Ovary (tissue), 9 donors: ENCODE data around the gene MAPK8IP2. TPM values are rescaled to one million over a fixed set of nuclear protein-coding genes. Genes with fewer than 3 reads are reported as not detected.

ENCODE experiments used
- DNase-seq, 5 donors: peaks; one replicate each; pipeline ENCODE4 v3.0.0-alpha.2; 2019 to 2020
- H3K27ac ChIP-seq, 2 donors: fragments of 200-600 bp; one replicate each; pipeline versions ENCODE4 v1.5.1 to v1.8.0; 2019 to 2022
- H3K27me3 ChIP-seq: fragments of 200-600 bp; one replicate; pipeline ENCODE4 v1.8.0; 2022
- H3K36me3 ChIP-seq: fragments of 200-600 bp; sonication (generic); one replicate; pipeline ENCODE4 v1.5.1; 2019
- H3K4me1 ChIP-seq: one replicate; pipeline ENCODE4 v1.8.1; 2013; ENCODE audit warnings: mild to moderate bottlenecking, moderate library complexity; ENCODE audit not compliant: insufficient read depth
- H3K4me3 ChIP-seq: fragments of 200-600 bp; sonication (generic); one replicate; pipeline ENCODE4 v1.5.1; 2017
- H3K9me3 ChIP-seq, 2 donors: fragments of 200-600 bp in 1 of 2; sonication (generic) in 1 of 2; one replicate each; pipeline versions ENCODE4 v1.5.1 to v1.8.1; 2013 to 2019; ENCODE audit warnings: mild to moderate bottlenecking in 1 of 2, moderate library complexity in 1 of 2
- EP300 ChIP-seq: sonication (generic); formaldehyde crosslinking; IDR thresholded peaks from one replicate; pipeline ENCODE4 v1.6.1; 2017; ENCODE audit warnings: antibody characterized with exemption
- POLR2A ChIP-seq: fragments of 450-650 bp; IDR thresholded peaks from one replicate; pipeline ENCODE4 v1.6.1; 2017; ENCODE audit warnings: antibody characterized with exemption, mild to moderate bottlenecking, moderate library complexity
- WGBS, 3 donors: extraction: QIAGEN DNeasy Blood & Tissue Kit in 1 of 3; methylation state at CpG; one replicate each; pipeline versions ENCODE4 v1.1.5 to v1.1.7; 2013 to 2017; 5-methylcytosine and 5-hydroxymethylcytosine counted together
- intact Hi-C, 4 donors: fragments of 100-400 bp; cut with DNase I; formaldehyde crosslinking; loops; one replicate each; pipeline versions ENCODE4 v1.11.0 to v1.15.1; 2022 to 2023
- polyA plus RNA-seq, 2 donors: library from polyadenylated mRNA; stranded (reverse); fragments of 200-250 nt in 1 of 2; fragments of 350-450 nt in 1 of 2; fragmentation: Illumina TruSeq in 1 of 2; extraction: RNeasy Lipid Tissue Mini Kit (QIAGEN cat#74804) in 1 of 2; gene quantifications; one replicate each; pipeline ENCODE4 v1.2.3, GENCODE V29; 2013 to 2014
- total RNA-seq, 7 donors: library from RNA; depleted of rRNA in 2 of 7; stranded (reverse); fragments of >200 nt in 2 of 7; fragmentation: NEBNext Ultra II Directional in 3 of 7; extraction: Animal tissue kit (Norgen Biotek cat#: 25700) in 3 of 7; gene quantifications; one replicate each; pipeline versions ENCODE4 v1.1.0 to v1.2.4, GENCODE V29; 2016 to 2023
- TF ChIP-seq, protein P1 (sequence below), 3 donors: fragments of 450-650 bp in 2 of 3; fragments of 200-600 bp in 1 of 3; IDR thresholded peaks; one replicate each; pipeline versions ENCODE4 v1.5.1 to v1.8.0; 2016 to 2022; ENCODE audit warnings: antibody characterized with exemption in 3 of 3, mild to moderate bottlenecking in 1 of 3
- donor health status: DM: no; HTN: no; CAD: no; lungs with moderate emphysema.
- donor health status: DM: no; HTN: no; CAD: no.
- donor health status: Bipolar disorder and iron deficiency.
- donor health status: DM: yes; HTN: yes; CAD: no.
- donor health status: DM: no; HTN: no; CAD: no.
- donor health status: DM: yes; HTN: yes; CAD: no.

MAPK8IP2 gene
- total and polyA plus RNA-seq, 9 donors, result 1.1 to 28.4 (median 9.4) TPM

DNA sequence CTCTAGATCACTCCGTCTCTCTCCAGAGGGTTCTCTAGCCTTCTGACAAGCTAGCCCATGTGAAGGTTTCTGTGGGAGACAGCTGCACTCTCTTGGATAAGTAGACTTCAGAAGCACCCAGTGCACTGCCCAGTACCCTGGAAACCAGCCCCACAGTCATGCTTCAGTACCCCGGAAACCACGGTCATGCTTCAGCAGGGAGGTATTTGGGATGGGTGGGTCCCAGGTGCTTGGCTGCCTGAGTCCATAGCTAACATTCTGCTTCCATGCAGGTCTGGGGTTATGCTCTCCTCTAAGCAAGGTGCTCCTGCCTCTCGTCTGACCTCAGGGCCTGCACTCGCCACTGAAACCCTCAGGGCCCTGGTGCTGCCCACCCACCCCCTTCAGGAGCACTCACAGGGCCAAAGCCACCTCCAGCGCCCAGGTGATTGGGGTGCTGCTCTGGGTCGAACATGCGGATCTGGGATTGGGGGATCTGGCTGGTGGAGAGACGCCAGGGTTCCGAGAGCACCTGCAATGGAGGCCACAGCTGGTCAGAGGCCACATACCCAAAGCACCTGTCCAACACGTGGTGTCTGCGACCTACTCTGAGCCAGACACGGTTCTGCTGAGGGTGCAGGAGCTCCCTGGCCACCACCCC is 30.6 kb upstream of the MAPK8IP2 start:
- TF ChIP-seq, protein P1, sequence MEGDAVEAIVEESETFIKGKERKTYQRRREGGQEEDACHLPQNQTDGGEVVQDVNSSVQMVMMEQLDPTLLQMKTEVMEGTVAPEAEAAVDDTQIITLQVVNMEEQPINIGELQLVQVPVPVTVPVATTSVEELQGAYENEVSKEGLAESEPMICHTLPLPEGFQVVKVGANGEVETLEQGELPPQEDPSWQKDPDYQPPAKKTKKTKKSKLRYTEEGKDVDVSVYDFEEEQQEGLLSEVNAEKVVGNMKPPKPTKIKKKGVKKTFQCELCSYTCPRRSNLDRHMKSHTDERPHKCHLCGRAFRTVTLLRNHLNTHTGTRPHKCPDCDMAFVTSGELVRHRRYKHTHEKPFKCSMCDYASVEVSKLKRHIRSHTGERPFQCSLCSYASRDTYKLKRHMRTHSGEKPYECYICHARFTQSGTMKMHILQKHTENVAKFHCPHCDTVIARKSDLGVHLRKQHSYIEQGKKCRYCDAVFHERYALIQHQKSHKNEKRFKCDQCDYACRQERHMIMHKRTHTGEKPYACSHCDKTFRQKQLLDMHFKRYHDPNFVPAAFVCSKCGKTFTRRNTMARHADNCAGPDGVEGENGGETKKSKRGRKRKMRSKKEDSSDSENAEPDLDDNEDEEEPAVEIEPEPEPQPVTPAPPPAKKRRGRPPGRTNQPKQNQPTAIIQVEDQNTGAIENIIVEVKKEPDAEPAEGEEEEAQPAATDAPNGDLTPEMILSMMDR (IDR thresholded peaks at IDR 0.05), result no peak
- TF ChIP-seq EP300, result no peak
- no peaks in the 10 kb centered on the region for H3K27me3 ChIP-seq
- no peaks in the 10 kb centered on the region for H3K4me1 ChIP-seq
- 85 to 96% (median 88%) methylated on average over 13 of the region's 13 CpGs for WGBS, 3 donors
- no peak for DNase-seq
- no peak overlapping the region for H3K4me3 ChIP-seq
- no peaks in the 10 kb centered on the region for H3K9me3 ChIP-seq
- no peak overlapping the region for H3K27ac ChIP-seq
- intact Hi-C loops, result no loop called here
- H3K36me3 ChIP-seq, result no peaks in the 10 kb centered on the region

DNA sequence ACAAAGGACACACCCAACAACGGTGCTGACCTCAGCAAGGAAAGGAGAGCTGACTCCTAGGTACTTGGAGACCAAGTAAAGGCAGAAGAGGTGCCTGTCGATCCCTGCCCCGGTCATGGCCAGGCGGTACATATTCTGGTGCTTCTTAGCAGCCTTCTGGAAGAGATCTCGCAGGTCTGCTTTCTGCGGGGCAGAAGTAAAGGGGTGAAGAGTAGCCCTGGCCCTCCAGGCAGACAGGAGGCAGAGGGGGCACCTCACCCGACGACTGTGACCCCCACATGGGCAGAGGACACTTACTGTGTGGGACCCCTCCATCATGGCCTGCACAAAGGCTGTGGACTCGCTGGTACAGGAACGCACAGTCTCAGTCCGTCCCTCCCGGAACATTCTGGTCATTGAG is 29.7 kb upstream of the MAPK8IP2 start:
- intact Hi-C loops, result no loop called here
- no peak for DNase-seq
- H3K36me3 ChIP-seq, result no peaks in the 10 kb centered on the region
- no peaks in the 10 kb centered on the region for H3K27me3 ChIP-seq
- no peaks in the 10 kb centered on the region for H3K4me1 ChIP-seq
- TF ChIP-seq, protein P1 (IDR thresholded peaks at IDR 0.05), result no peak
- TF ChIP-seq EP300 (no peak), POLR2A (no peak)
- no peaks in the 10 kb centered on the region for H3K9me3 ChIP-seq
- WGBS, 3 donors, result 87 to 94% (median 87%) methylated on average over 12 of the region's 12 CpGs
- no peak overlapping the region for H3K4me3 ChIP-seq
- no peak overlapping the region for H3K27ac ChIP-seq

DNA sequence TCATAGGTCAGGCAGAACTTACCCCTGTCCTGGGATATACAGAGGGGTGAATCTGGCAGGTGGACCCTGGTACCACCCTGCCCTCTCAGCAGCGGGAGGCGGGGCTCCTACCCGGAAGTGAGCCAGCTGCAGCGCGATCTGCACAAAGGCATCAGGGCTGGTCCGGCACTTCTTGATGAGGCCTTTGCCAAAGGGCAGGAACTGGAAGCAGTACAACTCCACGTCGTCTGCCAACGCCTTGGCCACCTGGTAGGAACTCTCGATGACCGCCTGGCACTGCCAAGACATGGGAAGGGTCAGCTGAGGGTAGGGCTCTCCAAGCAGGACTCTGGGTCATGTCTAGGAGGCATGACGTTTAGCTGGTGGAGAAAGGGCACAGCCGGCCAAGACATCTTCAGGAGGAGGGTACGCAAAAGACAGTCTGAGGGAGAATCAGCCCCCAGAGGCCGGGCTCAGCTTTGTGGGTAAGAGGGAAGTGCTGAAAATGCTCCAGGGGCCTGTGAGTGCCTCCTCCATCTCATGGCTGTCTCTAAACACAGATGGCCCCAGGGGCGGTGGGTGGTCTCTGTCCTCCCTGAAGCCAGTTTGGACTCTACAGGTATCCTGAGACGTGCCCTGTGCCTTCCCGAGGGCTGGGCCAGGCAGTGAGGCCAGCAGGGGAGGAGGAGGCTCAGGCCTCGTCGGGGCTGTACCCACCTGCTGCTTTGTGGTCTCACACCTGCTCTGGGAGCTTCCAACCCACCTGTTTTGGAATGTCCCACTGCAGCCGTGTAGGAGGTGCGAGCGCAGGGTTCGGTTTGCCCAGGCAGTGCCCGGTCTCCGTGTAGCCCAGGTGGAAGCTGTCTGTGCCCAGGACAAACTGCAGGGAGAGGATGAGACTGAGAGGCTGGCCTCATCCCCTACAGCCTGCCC is 29.1 kb upstream of the MAPK8IP2 start:
- TF ChIP-seq EP300, result no peak
- TF ChIP-seq, protein P1 (IDR thresholded peaks at IDR 0.05), result no peak
- no peak for TF ChIP-seq POLR2A
- Histone ChIP-seq H3K27ac (no peak overlapping the region), H3K36me3 (no peaks in the 10 kb centered on the region), H3K27me3 (no peaks in the 10 kb centered on the region), H3K4me3 (no peak overlapping the region), H3K9me3 (no peaks in the 10 kb centered on the region), H3K4me1 (no peaks in the 10 kb centered on the region)
- 84 to 87% (median 85%) methylated on average over 25 to 26 of the region's 26 CpGs for WGBS, 3 donors
- intact Hi-C loops, result no loop called here
- no peak for DNase-seq

DNA sequence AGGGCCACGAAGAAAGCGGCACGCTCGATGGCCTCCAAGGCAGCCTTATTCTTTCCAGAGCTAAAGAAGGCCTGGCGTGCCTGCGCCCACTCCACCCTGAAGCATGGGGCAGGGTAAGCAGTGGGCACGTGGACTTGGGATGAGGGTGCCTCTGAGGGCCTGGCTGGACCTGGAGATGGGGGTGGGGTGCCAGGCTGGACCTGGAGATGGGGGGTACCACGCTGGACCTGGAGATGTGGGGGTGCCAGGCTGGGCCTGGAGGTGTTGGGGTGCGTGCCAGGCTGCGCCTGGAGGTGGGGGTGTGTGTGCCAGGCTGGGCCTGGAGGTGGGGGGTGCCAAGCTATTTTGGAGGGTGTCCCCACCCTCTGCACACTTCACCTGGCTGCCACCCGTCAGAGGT is 27.6 kb upstream of the MAPK8IP2 start:
- no peaks in the 10 kb centered on the region for H3K36me3 ChIP-seq
- peaks cover 2% of the 10 kb centered on the region for H3K4me1 ChIP-seq
- H3K27ac ChIP-seq, result no peak overlapping the region
- intact Hi-C loops, result no loop called here
- H3K27me3 ChIP-seq, result no peaks in the 10 kb centered on the region
- no peak for DNase-seq
- TF ChIP-seq POLR2A (no peak), EP300 (no peak)
- TF ChIP-seq, protein P1 (IDR thresholded peaks at IDR 0.05), result no peak
- H3K9me3 ChIP-seq, result no peaks in the 10 kb centered on the region
- 88 to 93% (median 88%) methylated on average over 11 of the region's 11 CpGs for WGBS, 3 donors
- no peak overlapping the region for H3K4me3 ChIP-seq
